Right atrium auricular region (tissue), 2 donors: Measurements from ENCODE around the gene OR5AU1. TPM values are rescaled to one million over a fixed set of nuclear protein-coding genes. Genes with fewer than 3 reads are reported as not detected.

Experiments
- DNase-seq: peaks from one replicate; pipeline ENCODE4 v3.0.0-alpha.2; 2019; ENCODE audit warnings: low spot score
- H3K27ac ChIP-seq, 2 donors: fragments of 200-600 bp; sonication (generic); 1 replicate in 1 of 2; 2 replicates in 1 of 2; pipeline ENCODE4 v1.5.1; 2016 to 2019
- H3K27me3 ChIP-seq, 2 donors: fragments of 200-600 bp; sonication (generic); one replicate each; pipeline versions ENCODE4 v1.5.1 to v1.6.0; 2017 to 2019
- H3K36me3 ChIP-seq: fragments of 200-600 bp; sonication (generic); one replicate; pipeline ENCODE4 v1.5.1; 2016
- H3K4me1 ChIP-seq, 2 donors: fragments of 200-600 bp; sonication (generic); one replicate each; pipeline versions ENCODE4 v1.5.1 to v1.6.0; 2017 to 2019
- H3K4me3 ChIP-seq, 2 donors: fragments of 200-600 bp; sonication (generic); 1 replicate in 1 of 2; 2 replicates in 1 of 2; pipeline ENCODE4 v1.5.1; 2017 to 2019; ENCODE audit warnings: mild to moderate bottlenecking in 1 of 2, moderate library complexity in 1 of 2
- H3K9me3 ChIP-seq, 2 donors: fragments of 200-600 bp; sonication (generic); one replicate each; pipeline ENCODE4 v1.5.1; 2019
- total RNA-seq, 2 donors: library from RNA; depleted of rRNA; stranded (reverse); fragments of >200 nt; gene quantifications; one replicate each; pipeline ENCODE4 v1.1.0, GENCODE V29; 2016
- TF ChIP-seq, protein P1 (sequence below), 2 donors: fragments of 200-600 bp; sonication (generic); IDR thresholded peaks; one replicate each; pipeline ENCODE4 v1.5.1; 2019; ENCODE audit warnings: antibody characterized with exemption in 2 of 2

Gene OR5AU1
- total RNA-seq, 2 donors from 2014 or later, result not detected

DNA sequence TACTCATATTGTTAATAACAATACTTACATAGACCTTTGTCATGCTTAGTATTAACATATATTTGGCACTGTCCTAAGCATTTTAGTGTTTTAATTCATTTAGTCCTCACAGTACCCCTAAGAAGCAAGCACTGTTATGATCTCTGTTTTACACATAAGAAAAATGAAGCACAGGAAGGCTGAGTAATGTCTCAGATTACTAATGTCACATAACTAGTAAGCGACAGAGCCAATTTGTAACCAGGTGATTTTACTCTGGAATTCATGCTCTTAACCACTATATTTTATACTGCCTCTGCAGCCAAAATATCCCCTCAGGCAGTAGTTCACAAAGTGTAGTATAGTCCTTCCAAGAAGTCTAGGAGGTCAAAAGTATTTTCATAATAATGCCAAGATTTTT lies 34.7 kb downstream of the OR5AU1 start:
- TF ChIP-seq, protein P1, sequence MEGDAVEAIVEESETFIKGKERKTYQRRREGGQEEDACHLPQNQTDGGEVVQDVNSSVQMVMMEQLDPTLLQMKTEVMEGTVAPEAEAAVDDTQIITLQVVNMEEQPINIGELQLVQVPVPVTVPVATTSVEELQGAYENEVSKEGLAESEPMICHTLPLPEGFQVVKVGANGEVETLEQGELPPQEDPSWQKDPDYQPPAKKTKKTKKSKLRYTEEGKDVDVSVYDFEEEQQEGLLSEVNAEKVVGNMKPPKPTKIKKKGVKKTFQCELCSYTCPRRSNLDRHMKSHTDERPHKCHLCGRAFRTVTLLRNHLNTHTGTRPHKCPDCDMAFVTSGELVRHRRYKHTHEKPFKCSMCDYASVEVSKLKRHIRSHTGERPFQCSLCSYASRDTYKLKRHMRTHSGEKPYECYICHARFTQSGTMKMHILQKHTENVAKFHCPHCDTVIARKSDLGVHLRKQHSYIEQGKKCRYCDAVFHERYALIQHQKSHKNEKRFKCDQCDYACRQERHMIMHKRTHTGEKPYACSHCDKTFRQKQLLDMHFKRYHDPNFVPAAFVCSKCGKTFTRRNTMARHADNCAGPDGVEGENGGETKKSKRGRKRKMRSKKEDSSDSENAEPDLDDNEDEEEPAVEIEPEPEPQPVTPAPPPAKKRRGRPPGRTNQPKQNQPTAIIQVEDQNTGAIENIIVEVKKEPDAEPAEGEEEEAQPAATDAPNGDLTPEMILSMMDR (IDR thresholded peaks at IDR 0.05), result no peak
- Histone ChIP-seq H3K36me3 (no peaks in the 10 kb centered on the region), H3K27ac (no peak overlapping the region), H3K9me3 (no peaks in the 10 kb centered on the region), H3K4me3 (no peak overlapping the region), H3K27me3 (no peaks in the 10 kb centered on the region), H3K4me1 (no peaks in the 10 kb centered on the region)
- DNase-seq, result no peak

DNA sequence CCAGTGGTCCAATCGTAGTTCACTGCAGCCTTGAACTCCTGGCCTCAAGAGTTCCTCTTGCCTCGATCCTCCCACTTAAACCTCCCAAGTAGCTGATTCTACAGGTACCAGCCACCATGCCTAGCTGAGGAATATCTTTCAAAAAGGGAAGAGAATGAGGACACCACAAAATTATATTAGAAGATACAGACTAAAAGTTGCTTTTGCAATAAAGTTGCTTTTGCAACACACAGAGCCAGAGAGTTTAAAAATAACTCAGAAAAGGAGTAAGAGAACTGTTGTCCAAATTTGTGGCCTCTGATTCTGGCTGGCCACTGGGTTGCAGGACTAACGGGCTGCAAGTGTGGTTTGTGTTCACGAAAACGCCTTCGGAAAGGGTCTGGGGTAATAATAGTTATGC lies 35.2 kb downstream of the OR5AU1 start:
- TF ChIP-seq, protein P1 (IDR thresholded peaks at IDR 0.05), result no peak
- no peak for DNase-seq
- Histone ChIP-seq H3K36me3 (no peaks in the 10 kb centered on the region), H3K9me3 (no peaks in the 10 kb centered on the region), H3K4me1 (no peaks in the 10 kb centered on the region), H3K27ac (no peak overlapping the region), H3K4me3 (no peak overlapping the region), H3K27me3 (no peaks in the 10 kb centered on the region)

DNA sequence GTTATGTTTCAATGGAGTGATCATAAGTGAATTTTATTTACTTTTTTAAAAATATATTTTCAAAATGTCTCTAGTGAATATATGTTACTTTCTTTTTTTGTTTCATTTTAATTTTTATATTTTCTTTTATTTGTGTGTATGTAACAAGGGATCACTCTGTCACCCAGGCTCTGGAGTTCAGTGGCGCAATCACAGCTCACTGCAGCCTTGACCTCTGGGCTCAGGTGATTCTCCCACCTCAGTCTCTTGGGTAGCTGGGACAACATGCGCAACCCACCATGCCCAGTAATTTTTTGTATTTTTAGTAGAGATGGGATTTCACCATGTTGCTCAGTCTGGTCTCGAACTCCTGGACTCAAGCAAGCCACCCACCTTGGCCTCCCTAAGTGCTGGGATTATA lies 36.9 kb downstream of the OR5AU1 start:
- TF ChIP-seq, protein P1 (IDR thresholded peaks at IDR 0.05), result no peak
- H3K4me1 ChIP-seq, result no peaks in the 10 kb centered on the region
- H3K36me3 ChIP-seq, result no peaks in the 10 kb centered on the region
- H3K27me3 ChIP-seq, result no peaks in the 10 kb centered on the region
- no peak overlapping the region for H3K27ac ChIP-seq
- no peak overlapping the region for H3K4me3 ChIP-seq
- no peak for DNase-seq
- no peaks in the 10 kb centered on the region for H3K9me3 ChIP-seq

DNA sequence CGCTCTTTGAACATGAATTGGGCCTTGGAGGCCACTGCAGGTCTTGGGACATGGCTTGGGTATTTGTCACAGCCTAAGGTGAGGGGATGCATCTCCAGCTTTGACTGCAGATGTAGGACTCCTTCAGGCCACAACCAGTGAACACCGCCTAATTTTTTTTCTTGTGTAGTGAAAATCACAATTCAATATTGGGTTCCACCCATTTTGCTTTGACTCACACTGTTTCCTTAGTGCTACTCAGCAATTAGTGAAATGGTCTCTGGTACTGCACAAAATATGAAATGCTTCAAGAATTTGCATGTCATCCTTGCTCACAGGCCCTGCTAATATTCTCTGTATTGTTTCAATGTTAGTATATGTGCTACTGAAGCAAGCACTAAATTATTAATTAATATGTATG lies 42.5 kb downstream of the OR5AU1 start:
- Histone ChIP-seq H3K27ac (no peak overlapping the region), H3K36me3 (no peaks in the 10 kb centered on the region), H3K27me3 (no peaks in the 10 kb centered on the region), H3K4me3 (no peak overlapping the region), H3K9me3 (no peaks in the 10 kb centered on the region), H3K4me1 (no peaks in the 10 kb centered on the region)
- DNase-seq, result no peak
- TF ChIP-seq, protein P1 (IDR thresholded peaks at IDR 0.05), result no peak

DNA sequence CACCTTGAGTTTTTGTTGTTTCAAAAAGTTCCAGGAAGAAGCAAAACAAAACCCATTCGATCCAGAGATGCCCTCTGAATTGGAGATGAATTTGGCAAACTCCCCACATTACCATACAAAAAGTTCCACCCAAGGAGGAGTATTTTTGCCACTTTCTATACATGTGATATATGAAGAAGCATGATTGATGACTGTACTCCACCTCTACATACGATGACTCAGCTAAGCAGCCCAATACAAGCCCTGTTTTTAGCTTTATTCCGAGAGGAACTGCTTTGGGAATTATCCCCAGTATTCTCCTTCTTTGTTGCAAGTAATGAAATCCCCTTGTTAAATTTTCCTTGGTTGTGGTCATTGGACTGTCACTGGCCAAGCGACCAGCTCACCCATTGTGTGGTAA lies 43.6 kb downstream of the OR5AU1 start:
- TF ChIP-seq, protein P1 (IDR thresholded peaks at IDR 0.05), result no peak

DNA sequence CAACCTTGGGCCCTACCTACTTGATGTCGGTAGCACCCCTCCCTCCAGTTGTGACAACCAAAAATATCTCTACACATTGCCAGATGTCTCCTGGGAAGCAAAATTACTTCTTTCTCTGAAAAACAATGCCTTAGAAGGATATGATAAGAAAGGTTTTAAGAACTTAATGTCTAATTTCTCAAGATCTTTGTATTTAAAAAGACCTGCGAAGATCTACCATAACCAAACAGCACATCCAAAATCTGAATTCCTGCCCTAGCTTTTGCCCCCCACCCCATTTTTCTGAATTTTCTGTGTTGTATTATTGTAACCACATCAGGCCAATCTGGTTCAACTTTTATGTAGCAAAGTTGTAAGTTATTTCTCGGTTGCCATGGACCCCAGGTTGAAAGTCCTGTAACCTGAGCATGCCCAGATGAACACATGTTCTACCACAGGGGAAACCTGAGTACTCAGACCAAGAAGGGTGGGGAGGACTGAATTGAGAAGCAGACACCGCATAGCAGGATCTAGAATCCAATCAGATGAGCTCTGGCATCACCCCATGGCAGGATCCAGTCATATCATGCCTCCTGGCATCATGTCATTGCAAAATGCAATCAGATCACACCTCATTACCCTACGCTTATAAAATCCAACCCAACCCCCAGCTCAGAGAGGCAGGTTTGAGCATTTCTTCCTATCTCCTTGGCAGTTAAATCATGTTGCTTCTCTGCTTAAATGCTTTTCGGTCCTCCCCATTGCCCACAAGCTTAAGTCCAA lies 46.3 kb downstream of the OR5AU1 start:
- no peaks in the 10 kb centered on the region for H3K9me3 ChIP-seq
- no peaks in the 10 kb centered on the region for H3K27me3 ChIP-seq
- H3K4me3 ChIP-seq, result no peak overlapping the region
- DNase-seq, result no peak
- TF ChIP-seq, protein P1 (IDR thresholded peaks at IDR 0.05), result no peak
- H3K4me1 ChIP-seq, result peaks cover 0 to 28% of the 10 kb centered on the region in 2 donors
- H3K27ac ChIP-seq, result no peak overlapping the region
- no peaks in the 10 kb centered on the region for H3K36me3 ChIP-seq

More for the DNA sequence above, 43.6 kb downstream of the OR5AU1 start:
- Histone ChIP-seq H3K4me3 (no peak overlapping the region), H3K27me3 (no peaks in the 10 kb centered on the region), H3K36me3 (no peaks in the 10 kb centered on the region), H3K4me1 (peaks cover 0 to 1% of the 10 kb centered on the region in 2 donors), H3K27ac (no peak overlapping the region), H3K9me3 (no peaks in the 10 kb centered on the region)
- DNase-seq, result no peak
